ENCODE data around the gene NUDT19.

The NUDT19 gene

DNA sequence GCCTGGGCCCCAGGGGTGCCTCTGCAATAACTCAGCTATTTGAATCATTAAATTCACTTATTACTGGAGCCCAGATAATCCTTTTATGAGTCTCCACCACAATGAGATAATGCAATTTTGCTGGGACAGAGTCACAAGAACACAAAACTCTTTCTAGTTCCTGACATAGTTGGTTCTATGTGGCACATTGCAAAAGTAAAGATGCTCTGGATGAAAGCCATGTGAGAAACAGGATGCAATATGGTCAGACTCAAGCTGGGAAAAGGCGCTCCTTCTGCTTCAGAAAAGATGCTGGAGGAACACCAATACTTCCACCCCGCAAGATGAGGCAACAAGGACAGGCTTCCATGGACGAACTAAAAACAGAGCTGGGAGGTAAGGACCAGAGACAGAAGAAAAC, 22.3 kb upstream of the NUDT19 start:
- H3K27ac ChIP-seq, result peak overlapping the region; percentile 75
- TF ChIP-seq, protein P1, sequence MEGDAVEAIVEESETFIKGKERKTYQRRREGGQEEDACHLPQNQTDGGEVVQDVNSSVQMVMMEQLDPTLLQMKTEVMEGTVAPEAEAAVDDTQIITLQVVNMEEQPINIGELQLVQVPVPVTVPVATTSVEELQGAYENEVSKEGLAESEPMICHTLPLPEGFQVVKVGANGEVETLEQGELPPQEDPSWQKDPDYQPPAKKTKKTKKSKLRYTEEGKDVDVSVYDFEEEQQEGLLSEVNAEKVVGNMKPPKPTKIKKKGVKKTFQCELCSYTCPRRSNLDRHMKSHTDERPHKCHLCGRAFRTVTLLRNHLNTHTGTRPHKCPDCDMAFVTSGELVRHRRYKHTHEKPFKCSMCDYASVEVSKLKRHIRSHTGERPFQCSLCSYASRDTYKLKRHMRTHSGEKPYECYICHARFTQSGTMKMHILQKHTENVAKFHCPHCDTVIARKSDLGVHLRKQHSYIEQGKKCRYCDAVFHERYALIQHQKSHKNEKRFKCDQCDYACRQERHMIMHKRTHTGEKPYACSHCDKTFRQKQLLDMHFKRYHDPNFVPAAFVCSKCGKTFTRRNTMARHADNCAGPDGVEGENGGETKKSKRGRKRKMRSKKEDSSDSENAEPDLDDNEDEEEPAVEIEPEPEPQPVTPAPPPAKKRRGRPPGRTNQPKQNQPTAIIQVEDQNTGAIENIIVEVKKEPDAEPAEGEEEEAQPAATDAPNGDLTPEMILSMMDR (IDR thresholded peaks at IDR 0.05), result no peak
- no peak for TF ChIP-seq ZFX (IDR thresholded peaks at IDR 0.05; ENCODE audit: borderline replicate concordance)

DNA sequence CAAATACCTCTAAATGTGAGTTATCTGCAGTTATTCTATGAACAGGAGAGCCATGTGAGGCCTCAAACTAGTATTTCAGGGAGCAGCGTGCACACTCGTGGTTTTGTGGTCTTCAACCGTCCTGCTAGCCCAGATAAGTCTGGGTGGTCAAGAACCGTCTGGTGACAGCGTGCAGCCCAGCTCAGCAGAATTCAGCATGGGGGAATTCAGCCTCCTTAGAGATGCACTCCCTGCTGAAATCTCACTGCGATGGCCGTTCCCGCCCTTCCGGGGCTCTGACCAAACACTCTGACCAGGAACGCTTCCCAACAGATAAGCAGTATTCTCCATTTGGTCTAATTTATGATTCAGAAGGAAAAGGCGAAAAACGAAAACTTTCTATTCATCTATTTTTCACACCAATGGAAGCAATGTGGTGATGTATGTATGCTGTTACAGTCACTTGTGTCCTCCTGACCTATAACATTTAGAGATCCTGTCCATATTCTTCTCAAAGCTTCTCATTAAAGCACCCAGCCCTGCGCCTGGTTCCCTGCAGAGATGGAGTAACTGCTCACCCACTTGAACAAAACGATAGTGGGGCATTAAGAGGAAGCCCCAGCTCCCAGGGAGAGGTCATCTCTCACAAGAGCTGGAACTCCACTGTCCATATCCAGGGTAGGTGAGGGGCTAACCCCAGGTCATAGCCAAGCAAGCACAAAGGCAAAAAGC, 19.6 kb upstream of the NUDT19 start:
- no peak overlapping the region for H3K27ac ChIP-seq
- no peak for TF ChIP-seq ZFX (IDR thresholded peaks at IDR 0.05; ENCODE audit: borderline replicate concordance)
- TF ChIP-seq, protein P1 (IDR thresholded peaks at IDR 0.05), result no peak

DNA sequence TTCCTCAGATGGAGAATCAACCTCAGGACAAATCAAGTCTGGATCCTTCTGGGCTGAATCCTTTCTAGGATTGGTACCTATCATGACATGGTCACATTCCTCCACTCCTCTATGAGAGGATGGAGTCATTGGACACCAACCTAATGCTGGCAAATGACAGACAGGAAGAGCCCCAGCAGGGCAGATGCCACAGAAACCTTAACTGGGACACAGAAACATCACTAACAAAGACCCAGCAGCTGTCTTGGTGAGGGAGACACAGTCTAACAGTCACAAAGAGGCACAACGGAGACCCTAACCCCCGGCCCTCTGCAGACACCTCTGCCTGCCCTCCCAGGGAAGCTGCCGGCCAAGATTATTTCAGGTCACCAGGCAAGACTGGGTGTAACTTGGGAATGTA, 18.8 kb upstream of the NUDT19 start:
- H3K27ac ChIP-seq, result no peak overlapping the region
- TF ChIP-seq ZFX (IDR thresholded peaks at IDR 0.05; ENCODE audit: borderline replicate concordance), result no peak
- TF ChIP-seq, protein P1 (IDR thresholded peaks at IDR 0.05), result no peak

DNA sequence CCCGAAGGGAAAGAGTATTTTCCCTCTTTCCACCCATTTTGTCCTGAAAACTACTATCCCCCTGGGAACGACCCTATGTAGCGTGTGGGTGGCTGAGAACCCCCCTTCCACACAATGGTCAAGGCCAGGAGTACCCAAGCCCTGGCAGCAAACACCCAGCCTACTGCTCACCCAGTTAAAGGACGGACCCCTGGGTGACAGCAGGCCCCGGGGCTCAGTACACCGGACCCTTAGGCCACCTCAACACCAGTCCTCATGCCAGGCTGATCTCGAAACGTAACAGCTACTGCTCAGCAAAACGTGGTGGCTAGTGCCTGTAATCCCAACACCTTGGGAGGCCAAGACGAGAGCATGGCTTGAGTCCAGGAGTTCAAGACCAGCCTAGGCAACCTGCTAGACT, 18.0 kb upstream of the NUDT19 start:
- TF ChIP-seq, protein P1 (IDR thresholded peaks at IDR 0.05), result no peak
- no peak for TF ChIP-seq ZFX (IDR thresholded peaks at IDR 0.05; ENCODE audit: borderline replicate concordance)
- H3K27ac ChIP-seq, result no peak overlapping the region

DNA sequence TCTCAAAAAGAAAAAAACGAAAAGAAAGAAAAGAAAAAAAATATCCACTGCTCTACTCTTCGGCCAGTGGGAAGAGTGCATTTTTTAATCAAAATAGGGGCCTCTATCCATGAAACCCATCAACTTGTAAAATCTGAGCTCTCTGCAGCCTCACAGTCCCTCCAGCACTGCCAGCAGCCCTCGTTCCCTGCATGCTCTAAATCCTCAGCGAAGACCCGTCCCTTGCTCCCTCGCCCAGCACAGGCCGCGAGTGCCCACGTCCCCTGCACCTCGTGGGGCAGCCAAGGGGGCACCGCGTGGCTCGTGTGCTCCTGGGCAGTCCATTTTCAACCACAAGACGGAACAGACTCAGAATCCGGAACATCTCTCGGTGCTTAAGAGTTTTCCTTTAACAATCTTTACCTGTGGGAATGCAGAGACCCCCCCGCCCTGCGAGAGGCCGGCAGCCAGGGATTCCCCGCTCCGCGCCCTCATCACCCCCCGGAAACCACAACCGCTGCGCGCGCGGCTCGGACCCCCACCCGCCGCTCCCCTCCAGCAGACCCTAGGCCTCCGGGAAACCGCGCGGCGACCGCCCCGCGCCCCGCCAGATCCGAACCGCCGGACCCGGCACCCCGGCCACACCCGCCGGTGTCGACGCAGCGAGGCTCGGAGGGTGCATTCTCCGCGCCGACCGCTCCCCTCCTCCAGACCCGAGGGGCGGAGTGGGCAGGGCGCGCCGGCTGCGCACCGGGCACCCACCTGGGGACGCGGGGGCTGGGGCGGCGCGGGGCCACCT, 17.3 kb upstream of the NUDT19 start:
- H3K27ac ChIP-seq, result peak overlapping the region; percentile 86

DNA sequence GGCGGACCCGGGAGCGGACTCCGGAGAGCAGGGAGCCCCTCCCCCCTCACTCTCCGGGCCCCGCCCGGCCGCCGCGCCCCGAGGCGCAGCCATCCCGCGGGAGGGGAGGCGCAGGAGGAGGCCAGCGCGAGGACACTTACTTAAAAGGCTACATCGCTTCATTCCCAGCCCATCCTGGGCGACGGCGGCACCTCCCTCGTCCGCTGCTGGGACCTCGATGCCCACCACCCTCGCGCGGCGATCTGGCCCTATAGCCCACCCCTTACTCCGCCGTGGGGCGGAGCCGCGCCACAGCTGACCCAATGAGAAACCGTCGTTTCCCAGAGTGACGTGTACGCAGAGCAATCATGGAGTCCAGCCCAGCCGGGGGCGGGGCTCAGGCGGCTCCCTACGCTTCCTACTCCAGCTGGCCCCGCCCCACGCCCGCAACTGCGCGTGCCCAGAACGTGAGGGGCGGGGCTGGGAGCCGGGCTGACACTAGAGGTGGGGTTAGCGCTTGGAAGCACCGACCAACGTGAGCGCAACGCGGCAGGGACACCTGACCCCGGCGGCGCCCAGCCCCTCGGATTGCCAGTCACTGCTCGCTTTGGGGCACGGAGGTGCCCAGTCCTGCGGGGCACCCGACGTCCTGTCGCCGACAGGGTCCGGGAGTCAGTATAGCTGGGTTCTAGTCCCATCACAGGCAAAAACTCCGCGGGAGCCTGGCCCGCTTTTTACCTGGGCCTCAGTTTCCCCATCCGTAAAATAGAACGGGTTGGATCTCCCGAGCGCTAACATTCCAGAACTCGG, 16.5 kb upstream of the NUDT19 start, which contains the start of gene ANKRD27:
Gene ANKRD27 (minus strand): TSS at position 250 of the 789 bp plus-strand sequence. CDS start 16,165 bp downstream, outside the sequence.
- no peak for TF ChIP-seq ZFX (IDR thresholded peaks at IDR 0.05; ENCODE audit: borderline replicate concordance)
- TF ChIP-seq, protein P1 (IDR thresholded peaks at IDR 0.05), result no peak
- H3K27ac ChIP-seq, result peak within 1 kb of the TSS; percentile 86

More for the DNA sequence above, 17.3 kb upstream of the NUDT19 start:
- TF ChIP-seq, protein P1 (IDR thresholded peaks at IDR 0.05), result no peak
- no peak for TF ChIP-seq ZFX (IDR thresholded peaks at IDR 0.05; ENCODE audit: borderline replicate concordance)
